Measurements from ENCODE around the gene ZNF763.
A peak's percentile ranks its signal among the peaks of the same experiment; 100 is the strongest.
"Not testable (repeated sequence)": the region's sequence is repeated elsewhere in the genome, so short reads cannot be mapped to it uniquely, and the experiment has no call there.

ZNF763 gene

DNA sequence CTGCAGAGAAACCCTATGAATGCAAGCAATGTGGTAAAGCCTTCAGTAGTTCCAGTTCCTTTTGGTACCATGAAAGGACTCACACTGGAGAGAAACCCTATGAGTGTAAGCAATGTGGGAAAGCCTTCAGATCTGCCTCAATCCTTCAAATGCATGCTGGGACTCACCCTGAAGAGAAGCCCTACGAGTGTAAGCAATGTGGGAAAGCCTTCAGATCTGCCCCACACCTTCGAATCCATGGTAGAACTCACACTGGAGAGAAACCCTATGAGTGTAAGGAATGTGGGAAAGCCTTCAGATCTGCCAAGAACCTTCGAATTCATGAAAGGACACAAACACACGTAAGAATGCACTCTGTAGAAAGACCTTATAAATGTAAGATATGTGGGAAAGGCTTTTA lies 14.7 kb downstream of the ZNF763 start:
- no peak overlapping the region for H3K27ac ChIP-seq
- TF ChIP-seq CTCF (IDR thresholded peaks at IDR 0.05): no peak
- no peak for TF ChIP-seq ZFX (IDR thresholded peaks at IDR 0.05; ENCODE audit: borderline replicate concordance)

GRCh38 chr19:11982526-11982925 lies 17.7 kb downstream of the ZNF763 start:
- no peak for TF ChIP-seq CTCF (IDR thresholded peaks at IDR 0.05)
- TF ChIP-seq ZFX (IDR thresholded peaks at IDR 0.05; ENCODE audit: borderline replicate concordance): no peak
- H3K27ac ChIP-seq: no peak overlapping the region

GRCh38 chr19:11984986-11985385 lies 20.1 kb downstream of the ZNF763 start:
- peak; percentile 38 for TF ChIP-seq CTCF (IDR thresholded peaks at IDR 0.05)
- TF ChIP-seq ZFX (IDR thresholded peaks at IDR 0.05; ENCODE audit: borderline replicate concordance): no peak
- H3K27ac ChIP-seq: no peak overlapping the region

- H3K27ac ChIP-seq: no peak overlapping the region
- TF ChIP-seq ZFX (IDR thresholded peaks at IDR 0.05; ENCODE audit: borderline replicate concordance) (no peak), CTCF (IDR thresholded peaks at IDR 0.05) (no peak)
Measured at GRCh38 chr19:11986754-11987153, 21.9 kb downstream of the ZNF763 start.

DNA sequence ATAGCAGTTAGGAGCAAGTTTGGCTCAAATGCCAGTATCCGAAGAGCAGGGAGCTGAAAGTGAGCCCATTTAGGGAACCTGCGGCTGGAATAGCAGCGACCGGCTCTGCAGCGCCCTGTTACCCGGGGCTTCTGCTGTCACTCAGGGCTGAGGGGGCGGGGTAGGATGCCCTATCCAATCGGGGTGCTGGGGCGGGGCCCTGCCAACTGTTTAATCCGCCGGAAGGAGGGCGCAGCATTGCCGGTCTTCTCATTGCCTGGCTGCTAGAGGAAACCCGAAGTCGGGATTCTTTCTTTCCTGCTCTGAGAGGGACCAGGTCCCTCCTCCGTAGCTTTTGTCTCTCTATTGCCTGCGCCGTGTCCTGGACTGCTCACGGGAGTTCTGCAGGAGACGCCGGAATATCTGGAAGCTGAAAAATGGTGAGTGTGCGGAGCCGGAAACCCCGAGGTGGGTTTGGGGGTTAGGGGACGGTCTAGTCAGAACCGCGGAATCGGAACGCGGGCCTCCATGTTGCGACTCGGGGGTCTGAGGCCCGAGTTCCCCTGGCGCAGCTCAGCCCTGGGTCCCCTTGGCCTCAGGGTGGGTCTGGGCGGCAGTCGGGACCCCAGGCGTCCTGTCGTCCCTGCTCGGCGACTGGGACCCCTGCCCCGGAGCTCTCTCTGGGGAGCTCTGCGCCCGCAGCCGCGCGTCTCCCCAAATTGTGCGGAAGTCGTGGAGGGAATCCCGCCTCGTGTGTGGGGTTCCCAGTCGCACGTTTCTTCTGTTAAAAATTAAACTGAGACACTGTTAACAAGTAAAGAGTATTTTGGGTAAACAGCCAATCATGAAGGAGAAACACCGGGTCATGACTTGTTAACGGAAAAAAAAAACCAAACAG lies 22.8 kb downstream of the ZNF763 start:
- TF ChIP-seq ZFX (IDR thresholded peaks at IDR 0.05; ENCODE audit: borderline replicate concordance): no peak
- no peak for TF ChIP-seq CTCF (IDR thresholded peaks at IDR 0.05)
- H3K27ac ChIP-seq: peak overlapping the region; percentile 77

DNA sequence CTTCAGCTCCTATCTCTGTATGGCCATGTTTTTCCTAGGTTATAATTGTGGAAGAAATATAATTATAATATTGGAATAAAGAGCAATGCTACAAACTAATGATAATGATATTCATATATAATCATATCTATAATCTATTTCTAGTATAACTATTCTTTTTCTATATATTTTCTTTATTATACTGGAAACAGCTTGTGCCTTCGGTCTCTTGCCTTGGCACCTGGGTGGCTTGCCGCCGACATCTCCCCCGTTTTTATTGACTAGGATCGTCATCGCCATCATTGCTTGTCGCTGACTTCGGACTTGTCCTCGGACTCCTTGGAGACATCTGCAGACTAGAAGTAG lies 24.2 kb downstream of the ZNF763 start:
- TF ChIP-seq ZFX (IDR thresholded peaks at IDR 0.05; ENCODE audit: borderline replicate concordance) (no peak), CTCF (IDR thresholded peaks at IDR 0.05) (peak; percentile 39)
- peak overlapping the region; percentile 77; the same call in 1 of the 2 replicates for H3K27ac ChIP-seq

DNA sequence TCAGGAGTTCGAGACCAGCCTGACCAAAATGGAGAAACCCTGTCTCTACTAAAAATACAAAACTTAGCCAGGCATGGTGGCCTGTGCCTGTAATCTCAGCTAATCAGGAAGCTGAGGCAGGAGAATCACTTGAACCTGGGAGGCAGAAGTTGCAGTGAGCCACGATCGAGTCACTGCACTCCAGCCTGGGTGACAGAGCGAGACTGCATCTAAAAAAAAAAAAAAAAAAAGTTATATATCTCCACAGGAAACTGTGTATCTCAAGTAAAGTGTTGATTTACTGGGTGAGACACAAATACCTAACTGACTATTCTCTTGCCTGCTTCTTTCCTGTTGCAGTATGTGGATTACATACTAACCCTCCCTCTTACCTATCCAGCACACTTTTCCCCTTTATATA lies 27.1 kb downstream of the ZNF763 start:
- H3K27ac ChIP-seq: not testable (repeated sequence)

GRCh38 chr19:11995174-11995573 lies 30.3 kb downstream of the ZNF763 start:
- TF ChIP-seq CTCF (IDR thresholded peaks at IDR 0.05) (no peak), ZFX (IDR thresholded peaks at IDR 0.05; ENCODE audit: borderline replicate concordance) (no peak)
- no peak overlapping the region for H3K27ac ChIP-seq
